Esophagus muscularis mucosa (tissue), 4 donors: ENCODE measurements around the gene AHRR.

Source experiments
- EP300 ChIP-seq: sonication (generic); formaldehyde crosslinking; IDR thresholded peaks from one replicate; pipeline ENCODE4 v1.6.1; 2017; ENCODE audit warnings: antibody characterized with exemption
- POLR2A ChIP-seq: fragments of 450-650 bp; IDR thresholded peaks from one replicate; pipeline ENCODE4 v1.6.1; 2017; ENCODE audit warnings: antibody characterized with exemption, moderate library complexity, mild to moderate bottlenecking, low read depth
- POLR2AphosphoS5 ChIP-seq, 2 donors: sonication (generic); formaldehyde crosslinking; IDR thresholded peaks; one replicate each; pipeline ENCODE4 v1.6.1; 2017; ENCODE audit warnings: antibody characterized with exemption in 2 of 2
- TF ChIP-seq, protein P1 (sequence below), 3 experiments: fragments of 200-600 bp in 2 of 3; fragments of 450-650 bp in 1 of 3; sonication (generic) in 2 of 3; IDR thresholded peaks; one replicate each; pipeline ENCODE4 v1.5.1; 2017 to 2019; ENCODE audit warnings: antibody characterized with exemption in 3 of 3, mild to moderate bottlenecking in 2 of 3, moderate library complexity in 1 of 3

DNA sequence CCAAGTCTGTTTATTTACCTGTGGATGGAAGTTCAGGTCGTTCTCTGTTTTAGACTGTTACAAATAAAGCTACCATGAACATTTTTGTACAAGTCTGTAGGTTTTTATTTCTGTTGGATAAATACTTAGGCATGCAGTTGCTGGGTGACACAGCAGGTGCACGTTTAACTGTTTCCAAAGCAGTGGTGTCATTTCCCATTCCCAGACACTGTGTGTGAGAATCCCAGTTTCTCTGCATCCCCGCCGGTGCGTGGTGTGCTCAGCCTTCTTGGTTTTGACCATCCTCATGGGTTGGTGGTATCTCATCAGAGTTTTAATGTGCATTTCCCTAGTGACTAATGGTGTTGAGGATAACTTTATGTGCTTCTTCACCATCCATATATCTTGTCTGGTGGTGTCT, 27.2 kb downstream of the AHRR start:
- no peak for TF ChIP-seq POLR2AphosphoS5 (IDR thresholded peaks at IDR 0.05)
- TF ChIP-seq, protein P1, sequence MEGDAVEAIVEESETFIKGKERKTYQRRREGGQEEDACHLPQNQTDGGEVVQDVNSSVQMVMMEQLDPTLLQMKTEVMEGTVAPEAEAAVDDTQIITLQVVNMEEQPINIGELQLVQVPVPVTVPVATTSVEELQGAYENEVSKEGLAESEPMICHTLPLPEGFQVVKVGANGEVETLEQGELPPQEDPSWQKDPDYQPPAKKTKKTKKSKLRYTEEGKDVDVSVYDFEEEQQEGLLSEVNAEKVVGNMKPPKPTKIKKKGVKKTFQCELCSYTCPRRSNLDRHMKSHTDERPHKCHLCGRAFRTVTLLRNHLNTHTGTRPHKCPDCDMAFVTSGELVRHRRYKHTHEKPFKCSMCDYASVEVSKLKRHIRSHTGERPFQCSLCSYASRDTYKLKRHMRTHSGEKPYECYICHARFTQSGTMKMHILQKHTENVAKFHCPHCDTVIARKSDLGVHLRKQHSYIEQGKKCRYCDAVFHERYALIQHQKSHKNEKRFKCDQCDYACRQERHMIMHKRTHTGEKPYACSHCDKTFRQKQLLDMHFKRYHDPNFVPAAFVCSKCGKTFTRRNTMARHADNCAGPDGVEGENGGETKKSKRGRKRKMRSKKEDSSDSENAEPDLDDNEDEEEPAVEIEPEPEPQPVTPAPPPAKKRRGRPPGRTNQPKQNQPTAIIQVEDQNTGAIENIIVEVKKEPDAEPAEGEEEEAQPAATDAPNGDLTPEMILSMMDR (IDR thresholded peaks at IDR 0.05): no peak
- TF ChIP-seq POLR2A: no peak
- no peak for TF ChIP-seq EP300
